GM18502 (cell line): ENCODE data around the gene AKR1C3.
"Not testable (repeated sequence)": the region's sequence is repeated elsewhere in the genome, so short reads cannot be mapped to it uniquely, and the experiment has no call there.

Experiments used
- ATAC-seq: cut with Tn5 transposase; IDR thresholded peaks from one replicate; pipeline ENCODE4 v1.9.1; 2021; ENCODE audit warnings: mild to moderate bottlenecking; ENCODE audit not compliant: unreplicated experiment, poor library complexity

AKR1C3 gene

GRCh38 chr10:5081091-5081490 lies 13.1 kb upstream of the AKR1C3 start:
- ATAC-seq = no peak

GRCh38 chr10:5088703-5089261 lies 5.4 kb upstream of the AKR1C3 start:
- ATAC-seq = no peak

GRCh38 chr10:5089865-5090264 lies 4.3 kb upstream of the AKR1C3 start:
- ATAC-seq = peak; percentile 71

GRCh38 chr10:5090551-5090950 lies 3.7 kb upstream of the AKR1C3 start:
- no peak for ATAC-seq

GRCh38 chr10:5091196-5091595 lies 3.0 kb upstream of the AKR1C3 start:
- no peak for ATAC-seq

GRCh38 chr10:5092375-5092774 lies 1.8 kb upstream of the AKR1C3 start:
- no peak for ATAC-seq

- ATAC-seq = no peak
Measured at GRCh38 chr10:5092848-5093790, 1.1 kb upstream of the AKR1C3 start.

- ATAC-seq = no peak
Measured at GRCh38 chr10:5095687-5096086, 1.5 kb downstream of the AKR1C3 start.

GRCh38 chr10:5096108-5096507 lies 1.9 kb downstream of the AKR1C3 start:
- no peak for ATAC-seq

GRCh38 chr10:5102479-5102878 lies 8.3 kb downstream of the AKR1C3 start:
- ATAC-seq = not testable (repeated sequence)

- ATAC-seq = no peak
Measured at GRCh38 chr10:5103481-5103880, 9.3 kb downstream of the AKR1C3 start.

GRCh38 chr10:5105626-5106025 lies 11.4 kb downstream of the AKR1C3 start:
- no peak for ATAC-seq

GRCh38 chr10:5106553-5106952 lies 12.3 kb downstream of the AKR1C3 start:
- ATAC-seq = no peak

- no peak for ATAC-seq
Measured at GRCh38 chr10:5107860-5108526, 13.8 kb downstream of the AKR1C3 start.

GRCh38 chr10:5108658-5109416 lies 14.6 kb downstream of the AKR1C3 start:
- ATAC-seq = no peak

GRCh38 chr10:5109861-5110260 lies 15.6 kb downstream of the AKR1C3 start:
- ATAC-seq = not testable (repeated sequence)

GRCh38 chr10:5116621-5117020 lies 22.4 kb downstream of the AKR1C3 start:
- no peak for ATAC-seq

GRCh38 chr10:5117026-5117425 lies 22.8 kb downstream of the AKR1C3 start:
- ATAC-seq = no peak

- not testable (repeated sequence) for ATAC-seq
Measured at GRCh38 chr10:5119997-5120396, 25.8 kb downstream of the AKR1C3 start.

- no peak for ATAC-seq
Measured at GRCh38 chr10:5123886-5124285, 29.7 kb downstream of the AKR1C3 start.
